ENCODE data around the gene GFOD2.

Gene GFOD2

GRCh38 chr16:67731071-67731752, 12.1 kb upstream of the GFOD2 start:
- no peak for DNase-seq

- no peak for DNase-seq
Measured at GRCh38 chr16:67730326-67730725, 11.2 kb upstream of the GFOD2 start.

- no peak for DNase-seq
Measured at GRCh38 chr16:67729636-67730248, 10.6 kb upstream of the GFOD2 start.

GRCh38 chr16:67727521-67728485, 8.7 kb upstream of the GFOD2 start:
- no peak for DNase-seq

GRCh38 chr16:67726106-67727034, 7.3 kb upstream of the GFOD2 start:
- no peak for DNase-seq

- no peak for DNase-seq
Measured at GRCh38 chr16:67723911-67724305, 4.8 kb upstream of the GFOD2 start.

- DNase-seq = no peak
Measured at GRCh38 chr16:67723151-67723910, 4.2 kb upstream of the GFOD2 start.

GRCh38 chr16:67720236-67720635, 1.1 kb upstream of the GFOD2 start:
- DNase-seq = no peak

- no peak for DNase-seq
Measured at GRCh38 chr16:67719778-67720144, 645 bp upstream of the GFOD2 start.

GRCh38 chr16:67718668-67719047, 458 bp downstream of the GFOD2 start:
- DNase-seq = no peak

- no peak for DNase-seq
Measured at GRCh38 chr16:67716097-67716496, 3.0 kb downstream of the GFOD2 start.

GRCh38 chr16:67714522-67714921, 4.6 kb downstream of the GFOD2 start:
- no peak for DNase-seq

GRCh38 chr16:67713647-67714273, 5.4 kb downstream of the GFOD2 start:
- DNase-seq = no peak

GRCh38 chr16:67710607-67711006, 8.5 kb downstream of the GFOD2 start:
- no peak for DNase-seq

- no peak for DNase-seq
Measured at GRCh38 chr16:67709050-67709449, 10.1 kb downstream of the GFOD2 start.

GRCh38 chr16:67708368-67708771, 10.7 kb downstream of the GFOD2 start:
- DNase-seq = no peak

- no peak for DNase-seq
Measured at GRCh38 chr16:67707790-67708189, 11.3 kb downstream of the GFOD2 start.

GRCh38 chr16:67707210-67707609, 11.9 kb downstream of the GFOD2 start:
- no peak for DNase-seq

- DNase-seq = no peak
Measured at GRCh38 chr16:67704110-67704509, 15.0 kb downstream of the GFOD2 start.

GRCh38 chr16:67703626-67704025, 15.5 kb downstream of the GFOD2 start:
- DNase-seq = no peak

- DNase-seq = no peak
Measured at GRCh38 chr16:67702130-67702529, 17.0 kb downstream of the GFOD2 start.

All from cortex of kidney (tissue), 1 donor.